ENCODE data around the gene PARK7.

The PARK7 gene

GRCh38 chr1:8009043-8010002 is 47.8 kb downstream of the PARK7 start:
- no peaks in the 10 kb centered on the region for H3K9me3 ChIP-seq (replicated peaks in 1 of 2; ENCODE audit: control insufficient read depth in 2 of 2, insufficient read depth in 1 of 2, low read depth in 1 of 2, low read length in 2 of 2)
- H4K91ac ChIP-seq (ENCODE audit: low read depth, low read length, poor library complexity) = no peak overlapping the region
- no peak overlapping the region for H2AK5ac ChIP-seq (ENCODE audit: low read depth, low read length)
- H3K23ac ChIP-seq (ENCODE audit: low read depth, low read length, poor library complexity) = no peak overlapping the region
- no peak overlapping the region for H2BK12ac ChIP-seq (ENCODE audit: low read length)
- H3K14ac ChIP-seq (ENCODE audit: low read length) = no peak overlapping the region
- no peak overlapping the region for H4K8ac ChIP-seq (ENCODE audit: low read depth, low read length)
- H2BK120ac ChIP-seq (ENCODE audit: low read depth, low read length) = no peak overlapping the region
- no peak overlapping the region for H3K18ac ChIP-seq (ENCODE audit: low read length)
- no peak for DNase-seq (ENCODE audit: low spot score)
- no peak overlapping the region for H3K4me2 ChIP-seq (ENCODE audit: insufficient read depth, low read length, poor library complexity, severe bottlenecking)
- H2AFZ ChIP-seq (ENCODE audit: low read length) = no peak overlapping the region
- H3K36me3 ChIP-seq (replicated peaks in 1 of 2; ENCODE audit: control insufficient read depth in 2 of 2, insufficient read depth in 2 of 2, low read length in 2 of 2) = peaks cover 20 to 49% of the 10 kb centered on the region in 2 donors
- H3K27ac ChIP-seq (replicated peaks; ENCODE audit: low read length) = no peak overlapping the region
- H3K4me1 ChIP-seq (ENCODE audit: control insufficient read depth in 2 of 2, insufficient read depth in 1 of 2, low read depth in 1 of 2, low read length in 2 of 2) = peaks cover 0 to 6% of the 10 kb centered on the region in 2 donors
- no peak overlapping the region for H3K9ac ChIP-seq (ENCODE audit: low read depth, low read length, poor library complexity)
- H3K79me1 ChIP-seq (ENCODE audit: low read depth, low read length) = peaks cover 2% of the 10 kb centered on the region
- H2BK15ac ChIP-seq (ENCODE audit: low read length) = no peak overlapping the region
- H2BK5ac ChIP-seq (ENCODE audit: low read length) = no peak overlapping the region
- no peak overlapping the region for H3K4me3 ChIP-seq (ENCODE audit: low read length in 2 of 2)
- H3K4ac ChIP-seq (ENCODE audit: low read length) = no peak overlapping the region
- no peaks in the 10 kb centered on the region for H3K27me3 ChIP-seq (ENCODE audit: control insufficient read depth in 3 of 3, insufficient read depth in 3 of 3, low read depth in 1 of 3, low read length in 3 of 3)
- no CpG with 5 or more reads among the region's 18 CpGs for WGBS, 2 donors (ENCODE audit: extremely low coverage in 2 of 2, insufficient read length in 2 of 2, insufficient replicate concordance in 1 of 2)

GRCh38 chr1:8010080-8010664 is 48.7 kb downstream of the PARK7 start:
- Histone ChIP-seq H3K36me3 (replicated peaks in 1 of 2; ENCODE audit: control insufficient read depth in 2 of 2, insufficient read depth in 2 of 2, low read length in 2 of 2) (peaks cover 22 to 54% of the 10 kb centered on the region in 2 donors), H3K27ac (replicated peaks; ENCODE audit: low read length) (no peak overlapping the region)
- no CpG with 5 or more reads among the region's 8 CpGs for WGBS, 2 donors (ENCODE audit: extremely low coverage in 2 of 2, insufficient read length in 2 of 2, insufficient replicate concordance in 1 of 2)

GRCh38 chr1:8011016-8011415 is 49.5 kb downstream of the PARK7 start:
- Histone ChIP-seq H4K8ac (ENCODE audit: low read depth, low read length) (no peak overlapping the region), H3K4me1 (ENCODE audit: control insufficient read depth in 2 of 2, insufficient read depth in 1 of 2, low read depth in 1 of 2, low read length in 2 of 2) (peaks cover 7 to 10% of the 10 kb centered on the region in 2 donors), H3K4ac (ENCODE audit: low read length) (no peak overlapping the region), H2AK5ac (ENCODE audit: low read depth, low read length) (no peak overlapping the region), H3K4me2 (ENCODE audit: insufficient read depth, low read length, poor library complexity, severe bottlenecking) (no peak overlapping the region), H2AFZ (ENCODE audit: low read length) (no peak overlapping the region), H3K36me3 (replicated peaks in 1 of 2; ENCODE audit: control insufficient read depth in 2 of 2, insufficient read depth in 2 of 2, low read length in 2 of 2) (peaks cover 22 to 54% of the 10 kb centered on the region in 2 donors), H3K9ac (ENCODE audit: low read depth, low read length, poor library complexity) (no peak overlapping the region), H2BK15ac (ENCODE audit: low read length) (no peak overlapping the region), H3K18ac (ENCODE audit: low read length) (no peak overlapping the region), H4K91ac (ENCODE audit: low read depth, low read length, poor library complexity) (no peak overlapping the region), H3K27me3 (ENCODE audit: control insufficient read depth in 3 of 3, insufficient read depth in 3 of 3, low read depth in 1 of 3, low read length in 3 of 3) (no peaks in the 10 kb centered on the region), H3K14ac (ENCODE audit: low read length) (no peak overlapping the region), H3K4me3 (ENCODE audit: low read length in 2 of 2) (no peak overlapping the region), H2BK12ac (ENCODE audit: low read length) (no peak overlapping the region), H3K23ac (ENCODE audit: low read depth, low read length, poor library complexity) (no peak overlapping the region), H3K9me3 (replicated peaks in 1 of 2; ENCODE audit: control insufficient read depth in 2 of 2, insufficient read depth in 1 of 2, low read depth in 1 of 2, low read length in 2 of 2) (no peaks in the 10 kb centered on the region), H3K79me1 (ENCODE audit: low read depth, low read length) (peaks cover 2% of the 10 kb centered on the region), H2BK120ac (ENCODE audit: low read depth, low read length) (no peak overlapping the region), H2BK5ac (ENCODE audit: low read length) (no peak overlapping the region), H3K27ac (replicated peaks; ENCODE audit: low read length) (no peak overlapping the region)
- no peak for DNase-seq (ENCODE audit: low spot score)
- no CpG with 5 or more reads among the region's 4 CpGs for WGBS, 2 donors (ENCODE audit: extremely low coverage in 2 of 2, insufficient read length in 2 of 2, insufficient replicate concordance in 1 of 2)

More at GRCh38 chr1:8010080-8010664, 48.7 kb downstream of the PARK7 start:
- Histone ChIP-seq H4K8ac (ENCODE audit: low read depth, low read length) (no peak overlapping the region), H4K91ac (ENCODE audit: low read depth, low read length, poor library complexity) (no peak overlapping the region), H3K27me3 (ENCODE audit: control insufficient read depth in 3 of 3, insufficient read depth in 3 of 3, low read depth in 1 of 3, low read length in 3 of 3) (no peaks in the 10 kb centered on the region), H3K23ac (ENCODE audit: low read depth, low read length, poor library complexity) (no peak overlapping the region), H2AFZ (ENCODE audit: low read length) (no peak overlapping the region), H3K4ac (ENCODE audit: low read length) (no peak overlapping the region), H3K4me3 (ENCODE audit: low read length in 2 of 2) (no peak overlapping the region), H3K79me1 (ENCODE audit: low read depth, low read length) (peaks cover 2% of the 10 kb centered on the region), H2BK120ac (ENCODE audit: low read depth, low read length) (no peak overlapping the region), H2BK5ac (ENCODE audit: low read length) (no peak overlapping the region), H3K9me3 (replicated peaks in 1 of 2; ENCODE audit: control insufficient read depth in 2 of 2, insufficient read depth in 1 of 2, low read depth in 1 of 2, low read length in 2 of 2) (no peaks in the 10 kb centered on the region), H3K9ac (ENCODE audit: low read depth, low read length, poor library complexity) (no peak overlapping the region), H2AK5ac (ENCODE audit: low read depth, low read length) (no peak overlapping the region), H3K4me2 (ENCODE audit: insufficient read depth, low read length, poor library complexity, severe bottlenecking) (no peak overlapping the region), H3K4me1 (ENCODE audit: control insufficient read depth in 2 of 2, insufficient read depth in 1 of 2, low read depth in 1 of 2, low read length in 2 of 2) (peaks cover 2% of the 10 kb centered on the region in 2 donors), H3K14ac (ENCODE audit: low read length) (no peak overlapping the region), H3K18ac (ENCODE audit: low read length) (no peak overlapping the region), H2BK15ac (ENCODE audit: low read length) (no peak overlapping the region), H2BK12ac (ENCODE audit: low read length) (no peak overlapping the region)
- no peak for DNase-seq (ENCODE audit: low spot score)
